K562 (cell line): ENCODE measurements around the gene TJAP1. TPM values are rescaled to one million over a fixed set of nuclear protein-coding genes. Genes with fewer than 3 reads are reported as not detected.

ENCODE experiments used
- ASH1L ChIP-seq: fragments of 450-650 bp; IDR thresholded peaks from 2 replicates; pipeline ENCODE4 v1.6.1; 2018; ENCODE audit warnings: borderline replicate concordance, mild to moderate bottlenecking, low read depth; ENCODE audit not compliant: partially characterized antibody
- CBFA2T3 ChIP-seq: fragments of 450-650 bp; IDR thresholded peaks from 2 replicates; pipeline ENCODE4 v1.6.1; 2017
- DLX4 ChIP-seq: fragments of 250-450 bp; sonication (Bioruptor Pico); IDR thresholded peaks from 2 replicates; pipeline ENCODE4 v1.6.1; 2021; ENCODE audit warnings: mild to moderate bottlenecking
- ELK1 ChIP-seq: sonication (generic); formaldehyde crosslinking; IDR thresholded peaks from 2 replicates; pipeline ENCODE4 v1.8.1; 2022; ENCODE audit warnings: missing genetic modification reagents
- GABPB1 ChIP-seq: sonication (generic); formaldehyde crosslinking; IDR thresholded peaks from 2 replicates; pipeline ENCODE4 v1.8.0; 2022; ENCODE audit warnings: mild to moderate bottlenecking, missing genetic modification reagents
- MAFG ChIP-seq: fragments of 450-650 bp; conservative IDR thresholded peaks from 2 replicates; pipeline ENCODE4 v1.6.1; 2016; ENCODE audit warnings: missing genetic modification characterization, missing compliant biosample characterization
- MBD2 ChIP-seq: sonication (generic); IDR thresholded peaks from 2 replicates; pipeline ENCODE4 v1.6.1; 2016; ENCODE audit warnings: low read depth, borderline replicate concordance
- MLX ChIP-seq, 2 experiments: fragments of 450-650 bp in 1 of 2; sonication (generic) in 1 of 2; formaldehyde crosslinking; conservative IDR thresholded peaks; 2 replicates each; pipeline versions ENCODE4 v1.4.0 to v1.8.1; 2020 to 2022; ENCODE audit warnings: mild to moderate bottlenecking in 1 of 2, missing genetic modification reagents in 1 of 2
- PCBP1 ChIP-seq: fragments of 200-400 bp; formaldehyde crosslinking; IDR thresholded peaks from 2 replicates; pipeline ENCODE4 v1.6.1; 2018; ENCODE audit warnings: mild to moderate bottlenecking, low read depth, low read length; ENCODE audit not compliant: poor library complexity, severe bottlenecking
- RNF2 ChIP-seq: sonication (generic); IDR thresholded peaks from 2 replicates; pipeline ENCODE4 v1.6.1; 2016
- RUNX1 ChIP-seq: sonication (generic); IDR thresholded peaks from 2 replicates; pipeline ENCODE4 v1.6.1; 2016; ENCODE audit warnings: antibody characterized with exemption, low read depth
- SFPQ ChIP-seq: fragments of 200-400 bp; formaldehyde crosslinking; IDR thresholded peaks from 2 replicates; pipeline ENCODE4 v1.6.1; 2017; ENCODE audit warnings: mild to moderate bottlenecking, low read depth, low read length, moderate library complexity
- VEZF1 ChIP-seq: fragments of 200-800 bp; sonication (Bioruptor generic); IDR thresholded peaks from 2 replicates; pipeline ENCODE4 v1.6.1; 2017; ENCODE audit warnings: missing genetic modification characterization, missing compliant biosample characterization
- ZBTB2 ChIP-seq: fragments of 450-650 bp; IDR thresholded peaks from 2 replicates; pipeline ENCODE4 v1.6.1; 2016; ENCODE audit warnings: antibody characterized with exemption
- ZC3H8 ChIP-seq: fragments of 450-650 bp; IDR thresholded peaks from 2 replicates; pipeline ENCODE4 v1.6.1; 2017
- ZNF12 ChIP-seq: sonication (generic); formaldehyde crosslinking; IDR thresholded peaks from 2 replicates; pipeline ENCODE4 v1.4.0; 2020; ENCODE audit warnings: mild to moderate bottlenecking, missing genetic modification reagents
- ZNF507 ChIP-seq: conservative IDR thresholded peaks from 2 replicates; pipeline ENCODE4 v1.6.1; 2017; ENCODE audit warnings: missing genetic modification characterization, missing compliant biosample characterization
- polyA plus RNA-seq, 8 experiments: library from polyadenylated mRNA; depleted of rRNA in 4 of 8; stranded (reverse) in 5 of 8; unstranded in 3 of 8; fragments of >200 nt; fragmentation: Nextera tagmentation in 2 of 8; fragmentation: Illumina TruSeq in 1 of 8; extraction: Ambion mirVana in 2 of 8; extraction: Trizol in 1 of 8; gene quantifications; 2 replicates each; pipeline versions ENCODE4 v1.2.1 to v1.2.3, GENCODE V29; 2011 to 2014; ENCODE audit warnings: inconsistent platforms in 1 of 8, missing spikeins in 1 of 8
- total RNA-seq, 7 experiments: library from RNA; depleted of rRNA in 6 of 7; stranded (reverse); fragments of >200 nt in 6 of 7; fragmentation: Illumina TruSeq in 2 of 7; extraction: Trizol in 2 of 7; gene quantifications; 2 replicates each; pipeline versions ENCODE4 v1.2.1 to v1.2.3, GENCODE V29; 2011 to 2021; ENCODE audit warnings: low replicate concordance in 1 of 7

The TJAP1 gene
- total and polyA plus RNA-seq, 9 of the 15 experiments (the other 6 are each of a cell fraction or from before 2014, with no cell fraction given), result 0.06 to 35.8 (median 16.2) TPM

GRCh38 chr6:43454696-43455530 lies 22.5 kb upstream of the TJAP1 start (continued):
- no peak for TF ChIP-seq SFPQ
- TF ChIP-seq MBD2, result no peak
- no peak for TF ChIP-seq ELK1 (CRISPR knock-in tag)
- no peak for TF ChIP-seq ZNF12
- TF ChIP-seq ZNF507 (tag), result no peak
- TF ChIP-seq GABPB1 (CRISPR knock-in tag), result peak; percentile 43; the same call in 1 of the 2 replicates
- no peak for TF ChIP-seq ZC3H8
- TF ChIP-seq PCBP1, result peak; percentile 72
- TF ChIP-seq ZBTB2, result peak; percentile 53; the same call in 1 of the 2 replicates
- TF ChIP-seq DLX4 (CRISPR knock-in tag), result no peak
- no peak for TF ChIP-seq CBFA2T3
- TF ChIP-seq ASH1L, result no peak
- no peak for TF ChIP-seq RUNX1
- peak; percentile 68 for TF ChIP-seq VEZF1 (CRISPR knock-in tag)
- no peak for TF ChIP-seq MLX (CRISPR knock-in tag; conservative IDR thresholded peaks at IDR 0.05)
- TF ChIP-seq MAFG (tag), result no peak
- no peak for TF ChIP-seq RNF2
